Epithelial cell of proximal tubule (primary cell): ENCODE results near the gene RHBDL1. TPM values are rescaled to one million over a fixed set of nuclear protein-coding genes. Genes with fewer than 3 reads are reported as not detected.

Source experiments
- DNase-seq: peaks from one replicate; pipeline ENCODE4 v3.0.0-alpha.2; 2011; ENCODE audit warnings: low read depth
- H3K4me3 ChIP-seq: 2 replicates; pipeline ENCODE4 v1.5.1; 2011; ENCODE audit warnings: low read depth, mild to moderate bottlenecking, low read length
- total RNA-seq: library from RNA; depleted of rRNA; stranded (reverse); fragments of >200 nt; gene quantifications from 2 replicates; pipeline ENCODE4 v1.2.3, GENCODE V29; 2015
- TF ChIP-seq, protein P1 (sequence below): conservative IDR thresholded peaks from 2 replicates; pipeline ENCODE4 v1.5.1; 2012; ENCODE audit warnings: low read depth, mild to moderate bottlenecking, low read length

RHBDL1 gene
- total RNA-seq, 1 donor from 2014 or later: 1.2 TPM

DNA sequence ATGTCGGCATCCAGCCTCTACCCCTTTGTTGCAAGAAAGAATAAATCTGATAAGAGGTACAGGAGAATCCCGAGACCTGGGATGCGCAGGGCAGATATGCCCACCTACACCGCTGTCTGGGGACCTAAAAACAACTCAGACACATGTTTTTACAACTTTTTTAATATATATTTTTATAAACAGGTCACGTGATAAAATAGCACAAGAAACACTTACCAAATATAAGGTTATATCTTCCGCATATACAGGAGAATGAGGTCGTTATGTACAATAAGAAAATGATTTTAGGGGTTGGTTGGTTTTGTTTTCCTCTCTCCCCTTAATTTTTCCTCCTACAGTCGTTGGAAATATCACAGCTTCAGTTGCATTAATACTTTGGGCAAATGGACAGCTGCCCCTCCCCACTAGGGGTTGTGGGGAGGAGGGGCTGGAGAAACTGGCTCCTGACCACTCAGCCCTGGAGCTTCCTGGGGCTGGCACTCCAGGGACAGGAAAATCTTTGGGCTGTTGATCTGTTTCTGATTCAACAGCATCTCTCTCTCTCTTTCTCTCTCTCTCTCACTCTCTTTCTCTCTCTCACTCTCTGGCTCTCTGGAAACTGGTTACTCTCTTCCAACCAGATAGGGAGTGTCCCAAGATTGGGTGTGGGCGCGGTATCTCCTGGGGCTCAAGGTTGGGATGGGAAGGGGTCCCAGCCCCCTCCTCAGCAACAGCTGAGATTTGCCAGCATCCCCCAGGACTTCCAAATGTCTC lies 17.1 kb downstream of the RHBDL1 start:
- TF ChIP-seq, protein P1, sequence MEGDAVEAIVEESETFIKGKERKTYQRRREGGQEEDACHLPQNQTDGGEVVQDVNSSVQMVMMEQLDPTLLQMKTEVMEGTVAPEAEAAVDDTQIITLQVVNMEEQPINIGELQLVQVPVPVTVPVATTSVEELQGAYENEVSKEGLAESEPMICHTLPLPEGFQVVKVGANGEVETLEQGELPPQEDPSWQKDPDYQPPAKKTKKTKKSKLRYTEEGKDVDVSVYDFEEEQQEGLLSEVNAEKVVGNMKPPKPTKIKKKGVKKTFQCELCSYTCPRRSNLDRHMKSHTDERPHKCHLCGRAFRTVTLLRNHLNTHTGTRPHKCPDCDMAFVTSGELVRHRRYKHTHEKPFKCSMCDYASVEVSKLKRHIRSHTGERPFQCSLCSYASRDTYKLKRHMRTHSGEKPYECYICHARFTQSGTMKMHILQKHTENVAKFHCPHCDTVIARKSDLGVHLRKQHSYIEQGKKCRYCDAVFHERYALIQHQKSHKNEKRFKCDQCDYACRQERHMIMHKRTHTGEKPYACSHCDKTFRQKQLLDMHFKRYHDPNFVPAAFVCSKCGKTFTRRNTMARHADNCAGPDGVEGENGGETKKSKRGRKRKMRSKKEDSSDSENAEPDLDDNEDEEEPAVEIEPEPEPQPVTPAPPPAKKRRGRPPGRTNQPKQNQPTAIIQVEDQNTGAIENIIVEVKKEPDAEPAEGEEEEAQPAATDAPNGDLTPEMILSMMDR: no peak

GRCh38 chr16:693364-693763 lies 17.9 kb downstream of the RHBDL1 start:
- no peak overlapping the region for H3K4me3 ChIP-seq
- TF ChIP-seq, protein P1: no peak
- no peak for DNase-seq

More for the DNA sequence above, 17.1 kb downstream of the RHBDL1 start:
- H3K4me3 ChIP-seq: no peak overlapping the region
- DNase-seq: no peak

DNA sequence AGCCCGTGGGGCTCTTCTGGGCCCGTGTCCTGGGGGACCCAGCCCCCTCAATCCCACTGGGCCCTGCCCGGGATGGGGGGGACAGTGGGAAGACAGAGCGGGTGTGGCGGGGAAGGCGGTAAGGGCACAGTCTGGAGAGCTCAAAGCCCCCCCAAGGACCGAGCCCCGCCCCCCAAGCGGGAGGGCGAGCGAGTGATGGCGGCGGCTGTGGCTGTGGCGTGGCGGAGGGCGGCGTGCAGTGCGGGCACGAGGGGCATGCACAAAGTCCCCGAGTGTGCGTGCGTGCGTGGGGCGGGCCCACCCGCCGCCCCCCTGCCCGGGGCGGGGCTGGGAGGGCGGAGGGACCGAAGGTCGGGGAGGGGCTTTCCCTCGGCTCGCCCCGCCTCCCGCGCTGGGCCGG lies 18.3 kb downstream of the RHBDL1 start:
- no peak overlapping the region for H3K4me3 ChIP-seq
- TF ChIP-seq, protein P1: no peak
- no peak for DNase-seq

GRCh38 chr16:694187-694862 lies 18.9 kb downstream of the RHBDL1 start:
- H3K4me3 ChIP-seq: peak overlapping the region; percentile 8
- no peak for DNase-seq
- TF ChIP-seq, protein P1: no peak

DNA sequence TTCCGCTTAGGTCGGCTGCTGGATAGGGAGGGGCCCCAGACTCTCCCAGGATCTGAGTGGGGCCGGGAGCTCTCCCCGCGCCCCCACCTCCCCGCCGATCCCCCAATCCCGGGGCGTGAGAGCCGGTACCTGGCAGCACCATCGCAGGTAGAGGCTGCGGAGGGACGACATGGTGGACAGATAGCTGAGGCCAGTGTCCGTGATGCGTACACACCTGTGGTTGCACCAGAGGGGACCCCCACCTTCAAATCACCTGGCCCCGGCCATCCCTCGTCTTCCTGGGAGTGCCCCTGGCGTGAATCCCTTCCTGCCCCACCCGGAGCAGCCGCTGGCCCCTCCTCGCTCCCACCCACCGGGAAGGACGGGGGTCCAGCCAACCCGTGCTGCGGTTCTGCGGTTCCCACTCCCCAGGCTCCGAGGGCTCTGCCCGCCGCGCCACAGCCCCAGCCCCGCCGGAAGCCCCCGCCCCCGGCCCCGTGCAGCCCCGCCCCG lies 19.4 kb downstream of the RHBDL1 start:
- DNase-seq: no peak
- TF ChIP-seq, protein P1: no peak
- peak overlapping the region; percentile 8 for H3K4me3 ChIP-seq

- H3K4me3 ChIP-seq: peak overlapping the region; percentile 23
- no peak for DNase-seq
- TF ChIP-seq, protein P1: no peak
Observed at GRCh38 chr16:695355-696089, 20.1 kb downstream of the RHBDL1 start.
